ENCODE results near the gene MYRIP. TPM values are rescaled to one million over a fixed set of nuclear protein-coding genes. Genes with fewer than 3 reads are reported as not detected.

The MYRIP gene
- total RNA-seq, 1 experiment from 2014 or later: not detected

DNA sequence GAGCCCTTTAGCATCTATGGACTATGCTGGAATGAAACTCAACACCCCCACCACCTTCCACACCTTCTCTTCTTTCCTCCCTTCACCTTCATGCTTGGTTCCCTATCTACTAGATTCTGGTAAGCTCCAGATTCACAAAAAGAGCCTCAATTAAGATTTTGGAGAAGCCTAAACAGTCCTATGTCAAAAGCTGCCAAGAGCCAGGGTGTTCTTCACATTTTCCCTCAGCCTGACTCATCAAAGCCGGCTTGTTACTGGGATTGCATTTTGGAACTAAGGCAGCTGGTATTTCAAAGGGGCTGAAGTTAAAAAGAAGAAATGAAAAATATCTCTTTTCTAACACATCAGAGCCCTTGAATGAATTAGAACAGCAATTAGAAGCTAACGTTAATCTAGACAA is 247.7 kb downstream of the MYRIP start:
- Histone ChIP-seq H3K4me2 (ENCODE audit: low read length) (no peak overlapping the region), H4K20me1 (ENCODE audit: low read length) (no peaks in the 10 kb centered on the region), H3K27ac (ENCODE audit: low read length) (no peak overlapping the region), H3K9ac (ENCODE audit: low read length) (no peak overlapping the region), H3K9me3 (ENCODE audit: low read length) (no peaks in the 10 kb centered on the region), H3K9me2 (replicated peaks; ENCODE audit: low read length) (no peaks in the 10 kb centered on the region), H3K27me3 (ENCODE audit: low read length) (0 out of 2 replicates have a peak, but pooled peaks cover 4% of the 10 kb centered on the region), H3K4me3 (ENCODE audit: low read length) (no peak overlapping the region), H3K79me2 (ENCODE audit: low read length) (no peaks in the 10 kb centered on the region), H3K36me3 (ENCODE audit: low read depth, low read length) (no peaks in the 10 kb centered on the region), H2AFZ (ENCODE audit: low read length) (no peak overlapping the region), H3K4me1 (ENCODE audit: insufficient read depth, low read length) (no peaks in the 10 kb centered on the region), H3F3A (ENCODE audit: low read length, unreplicated experiment) (no peaks in the 10 kb centered on the region)
- ChIA-PET CTCF (no interaction called here), POLR2A (ENCODE audit: unreplicated experiment) (no interaction called here)
- ATAC-seq: no peak
- TF ChIP-seq EZH2 (IDR thresholded peaks at IDR 0.05; ENCODE audit: low read length, unreplicated experiment): no peak
- no peak for TF ChIP-seq EZH2phosphoT487 (IDR thresholded peaks at IDR 0.05; ENCODE audit: borderline replicate concordance, low read length)
- TF ChIP-seq, protein P1, sequence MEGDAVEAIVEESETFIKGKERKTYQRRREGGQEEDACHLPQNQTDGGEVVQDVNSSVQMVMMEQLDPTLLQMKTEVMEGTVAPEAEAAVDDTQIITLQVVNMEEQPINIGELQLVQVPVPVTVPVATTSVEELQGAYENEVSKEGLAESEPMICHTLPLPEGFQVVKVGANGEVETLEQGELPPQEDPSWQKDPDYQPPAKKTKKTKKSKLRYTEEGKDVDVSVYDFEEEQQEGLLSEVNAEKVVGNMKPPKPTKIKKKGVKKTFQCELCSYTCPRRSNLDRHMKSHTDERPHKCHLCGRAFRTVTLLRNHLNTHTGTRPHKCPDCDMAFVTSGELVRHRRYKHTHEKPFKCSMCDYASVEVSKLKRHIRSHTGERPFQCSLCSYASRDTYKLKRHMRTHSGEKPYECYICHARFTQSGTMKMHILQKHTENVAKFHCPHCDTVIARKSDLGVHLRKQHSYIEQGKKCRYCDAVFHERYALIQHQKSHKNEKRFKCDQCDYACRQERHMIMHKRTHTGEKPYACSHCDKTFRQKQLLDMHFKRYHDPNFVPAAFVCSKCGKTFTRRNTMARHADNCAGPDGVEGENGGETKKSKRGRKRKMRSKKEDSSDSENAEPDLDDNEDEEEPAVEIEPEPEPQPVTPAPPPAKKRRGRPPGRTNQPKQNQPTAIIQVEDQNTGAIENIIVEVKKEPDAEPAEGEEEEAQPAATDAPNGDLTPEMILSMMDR (conservative IDR thresholded peaks at IDR 0.05; ENCODE audit: low read depth, low read length): no peak
- DNase-seq: no peak
- BruUV-seq (replicated peaks): no TSS peak
- intact Hi-C loops (cut with micrococcal nuclease): no loop called here

DNA sequence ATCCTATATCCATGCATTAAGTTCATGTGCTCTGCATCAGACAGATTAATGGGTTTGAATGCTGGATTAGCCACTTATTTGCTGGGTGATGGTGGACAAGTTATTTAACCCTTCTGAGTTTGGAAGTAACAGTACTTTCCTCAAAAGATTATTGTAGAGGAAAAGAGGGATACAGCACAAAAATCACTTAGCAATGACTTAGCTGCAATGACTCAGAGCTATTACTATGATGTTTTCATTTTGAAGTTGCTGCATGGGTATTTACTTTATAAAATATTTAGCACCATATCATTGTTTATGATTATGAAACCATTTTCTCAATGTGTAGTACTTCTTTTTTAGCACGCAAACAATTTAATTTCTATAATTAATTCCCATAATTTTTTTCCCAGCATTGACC is 248.4 kb downstream of the MYRIP start:
- no peak overlapping the region for H3K4me3 ChIP-seq (ENCODE audit: low read length)
- no TSS peak for BruUV-seq (replicated peaks)
- DNase-seq (no peak), ATAC-seq (no peak)
- H4K20me1 ChIP-seq (ENCODE audit: low read length): no peaks in the 10 kb centered on the region
- no peak overlapping the region for H2AFZ ChIP-seq (ENCODE audit: low read length)
- intact Hi-C loops (cut with micrococcal nuclease): no loop called here
- no peaks in the 10 kb centered on the region for H3K4me1 ChIP-seq (ENCODE audit: insufficient read depth, low read length)
- no peak overlapping the region for H3K9ac ChIP-seq (ENCODE audit: low read length)
- no peaks in the 10 kb centered on the region for H3K36me3 ChIP-seq (ENCODE audit: low read depth, low read length)
- CTCF ChIA-PET: no interaction called here
- POLR2A ChIA-PET (ENCODE audit: unreplicated experiment): no interaction called here
- H3K79me2 ChIP-seq (ENCODE audit: low read length): no peaks in the 10 kb centered on the region
- no peaks in the 10 kb centered on the region for H3K9me3 ChIP-seq (ENCODE audit: low read length)
- H3K27ac ChIP-seq (ENCODE audit: low read length): no peak overlapping the region
- TF ChIP-seq EZH2phosphoT487 (IDR thresholded peaks at IDR 0.05; ENCODE audit: borderline replicate concordance, low read length): no peak
- no peak for TF ChIP-seq EZH2 (IDR thresholded peaks at IDR 0.05; ENCODE audit: low read length, unreplicated experiment)
- TF ChIP-seq, protein P1 (conservative IDR thresholded peaks at IDR 0.05; ENCODE audit: low read depth, low read length): no peak
- no peak overlapping the region for H3K4me2 ChIP-seq (ENCODE audit: low read length)
- no peaks in the 10 kb centered on the region for H3F3A ChIP-seq (ENCODE audit: low read length, unreplicated experiment)
- H3K27me3 ChIP-seq (ENCODE audit: low read length): 0 out of 2 replicates have a peak, but pooled peaks cover 4% of the 10 kb centered on the region
- H3K9me2 ChIP-seq (replicated peaks; ENCODE audit: low read length): no peaks in the 10 kb centered on the region

DNA sequence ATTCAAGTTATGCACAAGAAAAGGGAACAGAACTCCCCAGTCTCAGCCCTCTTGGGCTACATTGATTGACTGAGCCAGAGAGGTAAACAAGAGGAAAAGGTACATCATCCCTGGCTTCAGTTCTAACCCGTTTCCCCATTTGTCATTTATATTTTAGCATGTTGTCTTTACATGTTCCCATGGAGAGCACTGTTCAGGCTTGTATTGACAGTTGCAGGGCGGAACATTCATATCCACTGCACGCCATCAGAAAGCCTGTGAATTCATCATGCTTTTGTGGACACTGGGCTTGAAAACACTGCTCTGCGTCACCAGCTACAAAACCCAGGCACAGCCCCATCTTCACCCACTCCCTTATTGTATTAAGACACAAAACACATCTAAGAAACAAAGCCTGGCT is 259.2 kb downstream of the MYRIP start:
- ChIA-PET CTCF (no interaction called here), POLR2A (ENCODE audit: unreplicated experiment) (no interaction called here)
- TF ChIP-seq, protein P1 (conservative IDR thresholded peaks at IDR 0.05; ENCODE audit: low read depth, low read length): no peak
- no peak for TF ChIP-seq EZH2phosphoT487 (IDR thresholded peaks at IDR 0.05; ENCODE audit: borderline replicate concordance, low read length)
- no peak for TF ChIP-seq EZH2 (IDR thresholded peaks at IDR 0.05; ENCODE audit: low read length, unreplicated experiment)
- Histone ChIP-seq H3K36me3 (ENCODE audit: low read depth, low read length) (no peaks in the 10 kb centered on the region), H3K27me3 (ENCODE audit: low read length) (peaks cover 16% of the 10 kb centered on the region; the same call in 1 of the 2 replicates), H3K4me2 (ENCODE audit: low read length) (no peak overlapping the region), H3K79me2 (ENCODE audit: low read length) (no peaks in the 10 kb centered on the region), H3K27ac (ENCODE audit: low read length) (no peak overlapping the region), H3K4me3 (ENCODE audit: low read length) (no peak overlapping the region), H3F3A (ENCODE audit: low read length, unreplicated experiment) (no peaks in the 10 kb centered on the region), H4K20me1 (ENCODE audit: low read length) (no peaks in the 10 kb centered on the region), H3K9me2 (replicated peaks; ENCODE audit: low read length) (no peaks in the 10 kb centered on the region), H3K9ac (ENCODE audit: low read length) (no peak overlapping the region), H2AFZ (ENCODE audit: low read length) (no peak overlapping the region), H3K9me3 (ENCODE audit: low read length) (no peaks in the 10 kb centered on the region), H3K4me1 (ENCODE audit: insufficient read depth, low read length) (no peaks in the 10 kb centered on the region)
- intact Hi-C loops (cut with micrococcal nuclease): no loop called here
- DNase-seq (no peak), ATAC-seq (no peak)
- no TSS peak for BruUV-seq (replicated peaks)
